Transverse colon (tissue), 4 donors: ENCODE results near the gene PHF20. TPM values are rescaled to one million over a fixed set of nuclear protein-coding genes. Genes with fewer than 3 reads are reported as not detected.

Experiments used
- DNase-seq: peaks from one replicate; pipeline ENCODE4 v3.0.0-alpha.2; 2019
- H3K27ac ChIP-seq, 4 donors: fragments of 200-600 bp; sonication (generic); 2 replicates each; pipeline ENCODE4 v1.5.1; 2016 to 2018; ENCODE audit warnings: inconsistent platforms in 4 of 4
- H3K27me3 ChIP-seq: fragments of 200-600 bp; sonication (generic); 2 replicates; pipeline ENCODE4 v1.5.1; 2017; ENCODE audit warnings: inconsistent platforms
- H3K36me3 ChIP-seq, 4 donors: fragments of 200-600 bp; sonication (generic); 2 replicates each; pipeline ENCODE4 v1.5.1; 2017 to 2019; ENCODE audit warnings: inconsistent platforms in 4 of 4
- H3K4me1 ChIP-seq, 4 donors: fragments of 200-600 bp; sonication (generic); 2 replicates each; pipeline ENCODE4 v1.5.1; 2017 to 2020; ENCODE audit warnings: inconsistent platforms in 4 of 4
- H3K4me3 ChIP-seq, 4 donors: fragments of 200-600 bp; sonication (generic); 1 replicate in 1 of 4; 2 replicates in 3 of 4; pipeline versions ENCODE4 v1.5.1 to v1.6.1; 2017 to 2019; ENCODE audit warnings: inconsistent platforms in 4 of 4
- H3K9me3 ChIP-seq, 2 donors: fragments of 200-600 bp; sonication (generic); 2 replicates each; pipeline ENCODE4 v1.5.1; 2017 to 2019; ENCODE audit warnings: inconsistent platforms in 2 of 2
- EP300 ChIP-seq: sonication (generic); formaldehyde crosslinking; IDR thresholded peaks from one replicate; pipeline ENCODE4 v1.6.1; 2017; ENCODE audit warnings: antibody characterized with exemption, low read depth
- POLR2A ChIP-seq: fragments of 450-650 bp; IDR thresholded peaks from one replicate; pipeline ENCODE4 v1.6.1; 2016; ENCODE audit warnings: antibody characterized with exemption, mild to moderate bottlenecking, moderate library complexity
- POLR2AphosphoS5 ChIP-seq, 3 donors: sonication (generic); formaldehyde crosslinking; IDR thresholded peaks; one replicate each; pipeline ENCODE4 v1.6.1; 2016; ENCODE audit warnings: antibody characterized with exemption in 3 of 3
- WGBS, 2 donors: methylation state at CpG; one replicate each; pipeline ENCODE4 v1.1.5; 2018; ENCODE audit warnings: low coverage in 1 of 2; 5-methylcytosine and 5-hydroxymethylcytosine counted together
- in situ Hi-C, 4 donors: fragments of 200-750 bp; cut with MboI; loops; one replicate each; pipeline versions ENCODE4 v1.15.0 to v1.15.1; 2017; ENCODE audit warnings: low sequenced_read_pairs in 3 of 4, low pct_ligation_motif_present in 1 of 4, low pct_unique_long_range_greater_than_20kb in 1 of 4
- intact Hi-C: fragments of 100-400 bp; cut with DNase I; formaldehyde crosslinking; loops from one replicate; pipeline ENCODE4 v1.15.1; 2023; ENCODE audit warnings: low total_unique reads
- total RNA-seq, 4 donors: library from RNA; depleted of rRNA; stranded (reverse); fragments of >200 nt; gene quantifications; one replicate each; pipeline ENCODE4 v1.1.0, GENCODE V29; 2016
- TF ChIP-seq, protein P1 (sequence below), 5 experiments: fragments of 200-600 bp in 3 of 5; fragments of 450-650 bp in 2 of 5; sonication (generic) in 3 of 5; IDR thresholded peaks; 1 replicate in 2 of 5; 2 replicates in 3 of 5; pipeline ENCODE4 v1.5.1; 2016 to 2017; ENCODE audit warnings: antibody characterized with exemption in 5 of 5, inconsistent platforms in 3 of 5, mild to moderate bottlenecking in 2 of 5, moderate library complexity in 1 of 5

PHF20 gene
- total RNA-seq, 4 donors from 2014 or later, result 20.6 to 88.6 (median 43.1) TPM

DNA sequence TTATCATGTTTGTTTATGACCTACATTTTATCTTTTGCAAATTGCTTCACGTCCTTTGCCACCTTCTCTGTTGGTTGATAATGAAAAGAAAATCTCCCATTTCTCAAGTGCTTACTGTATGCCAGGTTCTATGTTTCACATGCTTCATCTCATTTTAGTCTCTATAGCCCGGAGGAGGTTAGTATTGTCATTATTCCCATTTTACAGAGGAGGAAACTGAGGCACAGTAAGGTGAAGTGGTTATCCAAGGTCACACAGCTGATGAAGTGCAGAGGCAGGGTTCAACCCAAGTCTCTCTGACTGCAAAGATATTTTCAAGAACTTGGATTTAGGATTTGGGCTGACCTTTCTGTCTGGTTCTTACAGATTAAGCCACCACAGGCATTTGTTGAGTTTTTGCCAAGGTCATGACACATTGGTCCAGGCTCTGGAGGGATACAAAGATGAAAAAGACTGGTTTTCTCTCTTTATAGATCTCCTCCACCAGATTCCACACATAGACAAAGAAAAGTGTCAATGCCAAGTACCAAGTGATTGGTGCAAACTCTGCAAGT, 217.2 kb downstream of the PHF20 start:
- peaks cover 0 to 8% (median 3%) of the 10 kb centered on the region in 4 donors for H3K4me1 ChIP-seq
- intact Hi-C loops, result no loop called here
- TF ChIP-seq EP300 (no peak), POLR2AphosphoS5 (IDR thresholded peaks at IDR 0.05) (no peak), POLR2A (no peak)
- TF ChIP-seq, protein P1, sequence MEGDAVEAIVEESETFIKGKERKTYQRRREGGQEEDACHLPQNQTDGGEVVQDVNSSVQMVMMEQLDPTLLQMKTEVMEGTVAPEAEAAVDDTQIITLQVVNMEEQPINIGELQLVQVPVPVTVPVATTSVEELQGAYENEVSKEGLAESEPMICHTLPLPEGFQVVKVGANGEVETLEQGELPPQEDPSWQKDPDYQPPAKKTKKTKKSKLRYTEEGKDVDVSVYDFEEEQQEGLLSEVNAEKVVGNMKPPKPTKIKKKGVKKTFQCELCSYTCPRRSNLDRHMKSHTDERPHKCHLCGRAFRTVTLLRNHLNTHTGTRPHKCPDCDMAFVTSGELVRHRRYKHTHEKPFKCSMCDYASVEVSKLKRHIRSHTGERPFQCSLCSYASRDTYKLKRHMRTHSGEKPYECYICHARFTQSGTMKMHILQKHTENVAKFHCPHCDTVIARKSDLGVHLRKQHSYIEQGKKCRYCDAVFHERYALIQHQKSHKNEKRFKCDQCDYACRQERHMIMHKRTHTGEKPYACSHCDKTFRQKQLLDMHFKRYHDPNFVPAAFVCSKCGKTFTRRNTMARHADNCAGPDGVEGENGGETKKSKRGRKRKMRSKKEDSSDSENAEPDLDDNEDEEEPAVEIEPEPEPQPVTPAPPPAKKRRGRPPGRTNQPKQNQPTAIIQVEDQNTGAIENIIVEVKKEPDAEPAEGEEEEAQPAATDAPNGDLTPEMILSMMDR (IDR thresholded peaks at IDR 0.05), result no peak
- no peak overlapping the region for H3K27ac ChIP-seq
- in situ Hi-C loops, result loop anchor here in 3 of 4 donors (25.0 kb wide), 1 partner anchor 448 kb away; no protein-coding TSS in a partner anchor
- no peak for DNase-seq
- no peaks in the 10 kb centered on the region for H3K9me3 ChIP-seq
- no peaks in the 10 kb centered on the region for H3K27me3 ChIP-seq
- 62 to 68% methylated on average over 2 of the region's 2 CpGs for WGBS, 2 donors
- H3K36me3 ChIP-seq, result no peaks in the 10 kb centered on the region
- H3K4me3 ChIP-seq, result no peak overlapping the region

DNA sequence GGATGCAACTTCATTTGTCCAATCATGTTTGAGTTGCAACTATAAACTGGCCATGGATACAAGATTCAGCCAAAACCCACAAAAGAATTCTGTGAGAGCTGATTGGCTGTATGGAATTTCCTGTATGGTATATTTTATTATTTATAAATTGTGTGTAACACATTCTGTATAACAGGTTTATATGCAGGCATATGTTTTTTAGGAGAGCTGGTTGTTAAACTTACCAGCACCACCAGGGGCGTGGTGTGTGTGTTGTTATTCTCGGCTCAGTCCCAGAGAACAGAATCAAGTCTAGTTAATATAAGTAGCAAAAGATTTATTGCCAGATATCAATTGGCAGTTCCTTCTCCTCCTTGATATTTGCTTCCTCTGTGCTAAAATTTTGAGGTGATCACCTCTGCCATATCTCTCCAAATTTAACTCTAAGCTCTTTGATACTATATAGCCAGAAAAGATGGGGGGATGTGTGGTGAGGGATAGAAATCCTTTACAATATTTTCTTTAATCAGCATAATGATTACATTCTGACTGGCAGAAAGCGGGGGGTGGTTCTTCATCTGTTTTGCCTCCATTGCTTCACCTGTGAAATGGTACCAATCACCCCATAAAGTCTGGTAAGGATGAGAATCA, 219.4 kb downstream of the PHF20 start:
- in situ Hi-C loops (loop anchor here in 3 of 4 donors (25.0 kb wide), 1 partner anchor 446 kb away; no protein-coding TSS in a partner anchor), intact Hi-C loops (no loop called here)
- WGBS, 2 donors, result 23 to 27% methylated on average over 3 of the region's 3 CpGs
- Histone ChIP-seq H3K36me3 (no peaks in the 10 kb centered on the region), H3K4me3 (no peak overlapping the region), H3K27me3 (no peaks in the 10 kb centered on the region), H3K9me3 (no peaks in the 10 kb centered on the region), H3K27ac (no peak overlapping the region), H3K4me1 (peaks cover 0 to 10% (median 4%) of the 10 kb centered on the region in 4 donors)
- TF ChIP-seq POLR2A (no peak), EP300 (no peak)
- TF ChIP-seq, protein P1 (IDR thresholded peaks at IDR 0.05), result peak in 4 of 5 experiments; percentile 27 to 47 (median 44)
- peak; percentile 25 for DNase-seq

DNA sequence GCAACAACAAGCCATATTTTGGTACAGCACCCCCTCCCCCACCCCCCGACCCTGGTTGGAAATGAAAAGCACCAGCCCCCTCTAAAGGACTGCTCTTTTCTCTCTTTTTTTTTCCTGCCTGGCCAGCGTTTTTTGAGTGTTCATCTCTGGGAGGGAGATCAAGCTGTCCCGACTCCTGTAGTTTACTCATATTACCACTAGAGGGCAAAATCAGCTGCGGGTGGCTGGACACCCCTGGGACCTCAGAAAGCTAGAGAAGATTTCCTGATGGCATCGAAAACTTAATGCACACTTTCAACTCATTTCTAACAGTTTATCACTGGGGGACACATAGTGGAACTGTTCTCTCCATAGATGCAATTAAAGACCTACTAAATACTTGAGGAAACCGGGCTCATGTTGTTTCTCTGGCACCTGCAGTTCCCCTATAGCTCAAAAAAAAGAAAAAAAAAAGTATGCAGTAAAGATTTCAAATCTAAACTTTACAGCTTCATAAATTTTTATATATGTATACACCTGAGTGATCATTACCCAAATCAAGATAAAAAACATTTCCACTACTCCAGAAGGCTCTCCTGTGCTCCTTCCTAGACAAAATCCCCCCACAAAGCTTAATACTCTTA, 221.0 kb downstream of the PHF20 start:
- 2% methylated on average over 6 of the region's 6 CpGs for WGBS, 2 donors
- in situ Hi-C loops, result loop anchor here in 3 of 4 donors (25.0 kb wide), 1 partner anchor 444 kb away; no protein-coding TSS in a partner anchor
- H3K4me1 ChIP-seq, result peaks cover 0 to 10% (median 4%) of the 10 kb centered on the region in 4 donors

More for the DNA sequence above, 221.0 kb downstream of the PHF20 start:
- no peak overlapping the region for H3K27ac ChIP-seq
- no peaks in the 10 kb centered on the region for H3K27me3 ChIP-seq
- no peaks in the 10 kb centered on the region for H3K9me3 ChIP-seq
- intact Hi-C loops, result no loop called here
- no peak overlapping the region for H3K4me3 ChIP-seq
- TF ChIP-seq POLR2AphosphoS5 (IDR thresholded peaks at IDR 0.05), result no peak
- TF ChIP-seq, protein P1 (IDR thresholded peaks at IDR 0.05), result peak; percentile 75 to 86 (median 84)
- peak; percentile 44 for DNase-seq
- H3K36me3 ChIP-seq, result no peaks in the 10 kb centered on the region
